ENCODE measurements around the gene ARID1B. TPM values are rescaled to one million over a fixed set of nuclear protein-coding genes. Genes with fewer than 3 reads are reported as not detected.

Gene ARID1B
- total and polyA plus RNA-seq, 2 donors (not counting 1 experiment from before 2014, with no cell fraction given), result 47.2 to 280 TPM

- Histone ChIP-seq H3K36me3 (replicated peaks in 1 of 2; ENCODE audit: control extremely low read depth in 1 of 2, control insufficient read depth in 1 of 2, extremely low read depth in 1 of 2, insufficient read depth in 2 of 2, low read length in 1 of 2) (peaks cover 0 to 4% of the 10 kb centered on the region in 2 experiments), H3K79me2 (ENCODE audit: control insufficient read depth, insufficient read depth, low read length) (peaks cover 100% of the 10 kb centered on the region), H3K9ac (ENCODE audit: low read length) (no peak overlapping the region), H3K4me3 (ENCODE audit: control extremely low read depth in 1 of 5, extremely low read depth in 1 of 5, insufficient read depth in 1 of 5, low read depth in 2 of 5, low read length in 4 of 5) (no peak overlapping the region), H4K20me1 (ENCODE audit: control insufficient read depth, insufficient read depth, low read length, poor library complexity, severe bottlenecking) (peaks cover 98% of the 10 kb centered on the region), H2AFZ (ENCODE audit: insufficient read depth, low read depth, low read length, poor library complexity, severe bottlenecking) (no peak overlapping the region), H3K4me2 (replicated peaks; ENCODE audit: low read depth, low read length, poor library complexity, severe bottlenecking) (no peak overlapping the region), H3K27ac (ENCODE audit: low read length in 2 of 2) (no peak overlapping the region), H3K27me3 (replicated peaks in 1 of 4; ENCODE audit: control extremely low read depth in 1 of 4, control insufficient read depth in 3 of 4, insufficient read depth in 4 of 4, low read length in 3 of 4) (no peaks in the 10 kb centered on the region), H3K4me1 (ENCODE audit: control insufficient read depth in 2 of 2, insufficient read depth in 2 of 2, low read length in 2 of 2) (peaks cover 46 to 55% of the 10 kb centered on the region in 2 donors), H3K9me3 (ENCODE audit: control extremely low read depth in 1 of 3, control insufficient read depth in 2 of 3, insufficient read depth in 1 of 3, low read length in 2 of 3) (no peaks in the 10 kb centered on the region)
- intact Hi-C loops (cut with micrococcal nuclease), result no loop called here
- CTCF ChIA-PET, result no interaction called here
- TF ChIP-seq CTCF (IDR thresholded peaks at IDR 0.05) (no peak), EZH2 (IDR thresholded peaks at IDR 0.05; ENCODE audit: borderline replicate concordance, insufficient read depth, low read depth, low read length, poor library complexity, severe bottlenecking) (no peak)
- no peaks in the 10 kb centered on the region for H3K9me3 Mint-ChIP-seq (ENCODE audit: insufficient read depth)
- DNase-seq (no peak), ATAC-seq (ENCODE audit: low read depth) (no peak)
- H3K4me3 Mint-ChIP-seq, result no peak overlapping the region
- H3K27me3 Mint-ChIP-seq, result no peaks in the 10 kb centered on the region
- H3K4me1 Mint-ChIP-seq, result peaks cover 82% of the 10 kb centered on the region
- H3K27ac Mint-ChIP-seq, result no peak overlapping the region
- no CpG with 5 or more reads among the region's 2 CpGs for WGBS (ENCODE audit: insufficient coverage)
- POLR2A ChIA-PET, result no interaction called here
Measured at GRCh38 chr6:156857573-156857972, 80.4 kb downstream of the ARID1B start.

DNA sequence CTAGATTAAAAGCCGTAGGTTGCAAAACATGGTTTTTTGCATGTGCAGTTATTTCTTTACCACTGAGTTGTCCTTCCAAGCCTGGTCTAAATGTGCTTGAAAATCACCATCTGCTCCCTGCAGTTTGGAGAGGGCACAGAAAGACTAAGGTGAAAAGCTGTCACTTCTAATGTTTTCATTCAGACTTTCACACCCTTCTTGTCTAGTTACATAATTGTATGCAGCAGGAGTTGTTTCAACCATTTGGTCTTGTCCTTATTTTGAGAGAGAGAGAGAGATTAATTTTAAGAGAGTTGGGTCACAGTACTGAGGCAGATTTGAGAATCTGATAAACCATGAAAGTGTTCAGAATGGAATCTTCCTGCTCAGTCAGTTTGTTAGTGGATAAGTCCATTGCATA, 82.5 kb downstream of the ARID1B start:
- Mint-ChIP-seq H3K9me3 (ENCODE audit: insufficient read depth) (no peaks in the 10 kb centered on the region), H3K4me3 (no peak overlapping the region), H3K27ac (no peak overlapping the region), H3K4me1 (peaks cover 84% of the 10 kb centered on the region), H3K27me3 (no peaks in the 10 kb centered on the region)
- Histone ChIP-seq H3K4me1 (ENCODE audit: control insufficient read depth in 2 of 2, insufficient read depth in 2 of 2, low read length in 2 of 2) (peaks cover 47 to 52% of the 10 kb centered on the region in 2 donors), H2AFZ (ENCODE audit: insufficient read depth, low read depth, low read length, poor library complexity, severe bottlenecking) (no peak overlapping the region), H3K27me3 (replicated peaks in 1 of 4; ENCODE audit: control extremely low read depth in 1 of 4, control insufficient read depth in 3 of 4, insufficient read depth in 4 of 4, low read length in 3 of 4) (no peaks in the 10 kb centered on the region), H3K79me2 (ENCODE audit: control insufficient read depth, insufficient read depth, low read length) (peaks cover 100% of the 10 kb centered on the region), H3K9me3 (ENCODE audit: control extremely low read depth in 1 of 3, control insufficient read depth in 2 of 3, insufficient read depth in 1 of 3, low read length in 2 of 3) (no peaks in the 10 kb centered on the region), H3K9ac (ENCODE audit: low read length) (no peak overlapping the region), H3K27ac (ENCODE audit: low read length in 2 of 2) (no peak overlapping the region), H3K4me2 (replicated peaks; ENCODE audit: low read depth, low read length, poor library complexity, severe bottlenecking) (no peak overlapping the region), H3K36me3 (replicated peaks in 1 of 2; ENCODE audit: control extremely low read depth in 1 of 2, control insufficient read depth in 1 of 2, extremely low read depth in 1 of 2, insufficient read depth in 2 of 2, low read length in 1 of 2) (peaks cover 0 to 3% of the 10 kb centered on the region in 2 experiments), H4K20me1 (ENCODE audit: control insufficient read depth, insufficient read depth, low read length, poor library complexity, severe bottlenecking) (peaks cover 97% of the 10 kb centered on the region), H3K4me3 (ENCODE audit: control extremely low read depth in 1 of 5, extremely low read depth in 1 of 5, insufficient read depth in 1 of 5, low read depth in 2 of 5, low read length in 4 of 5) (no peak overlapping the region)
- ATAC-seq (ENCODE audit: low read depth) (no peak), DNase-seq (no peak)
- intact Hi-C loops (cut with micrococcal nuclease), result loop anchor here (5.0 kb wide), 1 partner anchor 32 kb away; no protein-coding TSS in a partner anchor
- no CpG with 5 or more reads among the region's 1 CpG for WGBS (ENCODE audit: insufficient coverage)
- CTCF ChIA-PET, result no interaction called here
- TF ChIP-seq EZH2 (IDR thresholded peaks at IDR 0.05; ENCODE audit: borderline replicate concordance, insufficient read depth, low read depth, low read length, poor library complexity, severe bottlenecking), result no peak
- TF ChIP-seq CTCF (IDR thresholded peaks at IDR 0.05), result no peak
- POLR2A ChIA-PET, result no interaction called here
